H9 (cell line): Measurements from ENCODE around the gene ARCN1. TPM values are rescaled to one million over a fixed set of nuclear protein-coding genes. Genes with fewer than 3 reads are reported as not detected.

Experiments
- DNase-seq: peaks from one replicate; pipeline ENCODE4 v3.0.0-alpha.2; 2017
- H2AFZ ChIP-seq: one replicate; pipeline ENCODE4 v1.6.1; 2013; ENCODE audit warnings: mild to moderate bottlenecking, low read length, control low read depth, moderate library complexity
- H2AK5ac ChIP-seq: 2 replicates; pipeline ENCODE4 v1.6.1; 2013; ENCODE audit warnings: low read length, control low read depth, mixed read lengths; ENCODE audit not compliant: insufficient read length
- H2BK120ac ChIP-seq: one replicate; pipeline ENCODE4 v1.6.1; 2013; ENCODE audit warnings: low read depth, mild to moderate bottlenecking, low read length, control low read depth, inconsistent platforms; ENCODE audit not compliant: poor library complexity, severe bottlenecking
- H2BK12ac ChIP-seq: 2 replicates; pipeline ENCODE4 v1.6.1; 2013; ENCODE audit warnings: low read length, control low read depth, mixed read lengths, low read depth; ENCODE audit not compliant: insufficient read length
- H2BK15ac ChIP-seq: 2 replicates; pipeline ENCODE4 v1.6.1; 2013; ENCODE audit warnings: low read depth, low read length, control low read depth
- H2BK20ac ChIP-seq: one replicate; pipeline ENCODE4 v1.6.1; 2013; ENCODE audit warnings: low read depth, mild to moderate bottlenecking, low read length, control low read depth, inconsistent platforms; ENCODE audit not compliant: poor library complexity, severe bottlenecking
- H2BK5ac ChIP-seq: 2 replicates; pipeline ENCODE4 v1.6.1; 2013; ENCODE audit warnings: low read length, control low read depth, mixed read lengths; ENCODE audit not compliant: insufficient read length
- H3K14ac ChIP-seq: 2 replicates; pipeline ENCODE4 v1.6.1; 2013; ENCODE audit warnings: low read length, control low read depth; ENCODE audit not compliant: insufficient read depth
- H3K18ac ChIP-seq: 2 replicates; pipeline ENCODE4 v1.6.1; 2013; ENCODE audit warnings: low read depth, mild to moderate bottlenecking, mixed read lengths, low read length, control low read depth; ENCODE audit not compliant: insufficient read length
- H3K23ac ChIP-seq: 2 replicates; pipeline ENCODE4 v1.6.1; 2013; ENCODE audit warnings: low read length, control low read depth, mixed read lengths, low read depth; ENCODE audit not compliant: insufficient read length
- H3K23me2 ChIP-seq: 2 replicates; pipeline ENCODE4 v1.6.1; 2013; ENCODE audit warnings: low read depth, mild to moderate bottlenecking, mixed read lengths, low read length, control low read depth; ENCODE audit not compliant: insufficient read length, poor library complexity, severe bottlenecking
- H3K27ac ChIP-seq: 2 replicates; pipeline ENCODE4 v1.5.1; 2013; ENCODE audit warnings: low read length, control low read depth, mixed read lengths, low read depth; ENCODE audit not compliant: insufficient read length
- H3K27me3 ChIP-seq: 2 replicates; pipeline ENCODE4 v1.6.1; 2013; ENCODE audit warnings: low read length, control low read depth, inconsistent platforms; ENCODE audit not compliant: insufficient read depth
- H3K4ac ChIP-seq: 2 replicates; pipeline ENCODE4 v1.6.1; 2013; ENCODE audit warnings: low read depth, mild to moderate bottlenecking, control low read depth, inconsistent platforms, low read length, moderate library complexity
- H3K4me1 ChIP-seq: 2 replicates; pipeline ENCODE4 v1.6.1; 2013; ENCODE audit warnings: low read length, control low read depth, inconsistent platforms; ENCODE audit not compliant: insufficient read depth
- H3K4me2 ChIP-seq: 2 replicates; pipeline ENCODE4 v1.6.1; 2013; ENCODE audit warnings: low read length, control low read depth, mixed read lengths; ENCODE audit not compliant: insufficient read length, insufficient read depth
- H3K56ac ChIP-seq: 2 replicates; pipeline ENCODE4 v1.6.1; 2013; ENCODE audit warnings: low read depth, mild to moderate bottlenecking, mixed read lengths, low read length, control low read depth; ENCODE audit not compliant: insufficient read length
- H3K79me1 ChIP-seq: 2 replicates; pipeline ENCODE4 v1.6.1; 2013; ENCODE audit warnings: low read depth, mild to moderate bottlenecking, moderate library complexity, low read length, control low read depth, inconsistent platforms; ENCODE audit not compliant: insufficient read depth, poor library complexity, severe bottlenecking
- H3K79me2 ChIP-seq: 2 replicates; pipeline ENCODE4 v1.6.1; 2013; ENCODE audit warnings: low read length, control low read depth, inconsistent platforms; ENCODE audit not compliant: insufficient read depth
- H3K9ac ChIP-seq: 2 replicates; pipeline ENCODE4 v1.6.1; 2013; ENCODE audit warnings: low read length, control low read depth, mixed read lengths; ENCODE audit not compliant: insufficient read length; ENCODE audit errors: extremely low read depth
- H3K9me3 ChIP-seq: one replicate; pipeline ENCODE4 v1.6.1; 2013; ENCODE audit warnings: low read depth, low read length, inconsistent platforms; ENCODE audit not compliant: control insufficient read depth
- H3T11ph ChIP-seq: one replicate; pipeline ENCODE4 v1.6.1; 2013; ENCODE audit warnings: mild to moderate bottlenecking, low read length, control low read depth, inconsistent platforms
- H4K20me1 ChIP-seq: one replicate; pipeline ENCODE4 v1.6.1; 2013; ENCODE audit not compliant: control insufficient read depth, insufficient read length, insufficient read depth
- H4K5ac ChIP-seq: 2 replicates; pipeline ENCODE4 v1.6.1; 2013; ENCODE audit warnings: low read depth, mild to moderate bottlenecking, mixed read lengths, low read length, control low read depth; ENCODE audit not compliant: insufficient read length
- H4K8ac ChIP-seq: replicated peaks from 2 replicates; pipeline ENCODE4 v1.6.1; 2013; ENCODE audit warnings: low read length, control low read depth, mixed read lengths, low read depth; ENCODE audit not compliant: insufficient read length
- H4K91ac ChIP-seq: 2 replicates; pipeline ENCODE4 v1.6.1; 2013; ENCODE audit warnings: low read depth, mild to moderate bottlenecking, moderate library complexity, mixed read lengths, low read length, control low read depth; ENCODE audit not compliant: insufficient read length
- H3K27ac Mint-ChIP-seq, 3 experiments: 2 replicates in 2 of 3; 3 replicates in 1 of 3; pipeline ENCODE4 v1.8.0; 2020 to 2021; ENCODE audit warnings: mixed read lengths in 3 of 3, mild to moderate bottlenecking in 1 of 3, moderate library complexity in 1 of 3
- H3K27me3 Mint-ChIP-seq: 2 replicates; pipeline ENCODE4 v1.8.0; 2021; ENCODE audit warnings: low read depth, mild to moderate bottlenecking, moderate library complexity, mixed read lengths
- H3K36me3 Mint-ChIP-seq, 3 experiments: 2 replicates in 2 of 3; 3 replicates in 1 of 3; pipeline ENCODE4 v1.8.0; 2020 to 2021; ENCODE audit warnings: low read depth in 3 of 3, mixed read lengths in 3 of 3; ENCODE audit not compliant: insufficient read depth in 1 of 3
- H3K4me1 Mint-ChIP-seq, 2 experiments: 2 replicates each; pipeline ENCODE4 v1.8.0; 2020; ENCODE audit warnings: mixed read lengths in 2 of 2
- H3K4me3 Mint-ChIP-seq, 2 experiments: 2 replicates in 1 of 2; 3 replicates in 1 of 2; pipeline ENCODE4 v1.8.0; 2020 to 2021; ENCODE audit warnings: mild to moderate bottlenecking in 2 of 2, mixed read lengths in 2 of 2, moderate library complexity in 1 of 2
- H3K9me3 Mint-ChIP-seq, 2 experiments: 2 replicates in 1 of 2; 3 replicates in 1 of 2; pipeline ENCODE4 v1.8.0; 2020; ENCODE audit warnings: mild to moderate bottlenecking in 2 of 2, mixed read lengths in 2 of 2, moderate library complexity in 1 of 2
- CTCF ChIP-seq: fragments of 200-600 bp; sonication (generic); conservative IDR thresholded peaks from 3 replicates; pipeline ENCODE4 v1.8.0; 2021; ENCODE audit warnings: antibody characterized with exemption, mild to moderate bottlenecking
- WGBS: extraction: QIAGEN DNeasy Blood & Tissue Kit; methylation state at CpG from one replicate; pipeline ENCODE4 v1.1.7; 2013; ENCODE audit warnings: missing lambda C conversion rate, low lambda C conversion rate, mixed read lengths; ENCODE audit not compliant: insufficient read length; ENCODE audit errors: extremely low coverage; 5-methylcytosine and 5-hydroxymethylcytosine counted together
- total RNA-seq: library from RNA; stranded (reverse); gene quantifications from 2 replicates; pipeline ENCODE4 v1.2.1, GENCODE V29; 2021

The ARCN1 gene
- total RNA-seq, 1 experiment from 2014 or later, result 152 TPM

GRCh38 chr11:118646393-118646792, 74.2 kb downstream of the ARCN1 start:
- H2BK5ac ChIP-seq, result no peak overlapping the region
- Mint-ChIP-seq H3K4me1 (no peaks in the 10 kb centered on the region), H3K4me3 (no peak overlapping the region), H3K27me3 (no peaks in the 10 kb centered on the region), H3K36me3 (peaks cover 45 to 90% (median 87%) of the 10 kb centered on the region in 3 experiments; a peak in 6 of 7 replicates), H3K27ac (no peak overlapping the region), H3K9me3 (no peaks in the 10 kb centered on the region)
- no peaks in the 10 kb centered on the region for H3K4me1 ChIP-seq
- no peak overlapping the region for H2BK12ac ChIP-seq
- no peak overlapping the region for H4K5ac ChIP-seq
- no peak for DNase-seq
- H2AFZ ChIP-seq, result no peak overlapping the region
- no peak overlapping the region for H3T11ph ChIP-seq
- H3K79me2 ChIP-seq, result no peaks in the 10 kb centered on the region
- no peaks in the 10 kb centered on the region for H3K9me3 ChIP-seq
- no peak overlapping the region for H2BK15ac ChIP-seq
- no peaks in the 10 kb centered on the region for H3K79me1 ChIP-seq
- H3K14ac ChIP-seq, result no peak overlapping the region
- H3K23me2 ChIP-seq, result no peaks in the 10 kb centered on the region
- H4K20me1 ChIP-seq, result no peaks in the 10 kb centered on the region
- no peak overlapping the region for H2BK120ac ChIP-seq
- TF ChIP-seq CTCF, result no peak
- no peak overlapping the region for H3K56ac ChIP-seq
- no peak overlapping the region for H2AK5ac ChIP-seq
- no CpG with 5 or more reads among the region's 3 CpGs for WGBS
- H4K8ac ChIP-seq, result no peak overlapping the region
- no peak overlapping the region for H3K27ac ChIP-seq
- H3K23ac ChIP-seq, result no peak overlapping the region
- no peaks in the 10 kb centered on the region for H3K27me3 ChIP-seq
- no peak overlapping the region for H3K9ac ChIP-seq
- no peak overlapping the region for H3K4ac ChIP-seq
- no peak overlapping the region for H3K18ac ChIP-seq
- no peak overlapping the region for H4K91ac ChIP-seq
- no peak overlapping the region for H2BK20ac ChIP-seq
- no peak overlapping the region for H3K4me2 ChIP-seq
